ENCODE measurements around the gene MSRB3.
"Not testable (repeated sequence)": the region's sequence is repeated elsewhere in the genome, so short reads cannot be mapped to it uniquely, and the experiment has no call there.

MSRB3 gene

DNA sequence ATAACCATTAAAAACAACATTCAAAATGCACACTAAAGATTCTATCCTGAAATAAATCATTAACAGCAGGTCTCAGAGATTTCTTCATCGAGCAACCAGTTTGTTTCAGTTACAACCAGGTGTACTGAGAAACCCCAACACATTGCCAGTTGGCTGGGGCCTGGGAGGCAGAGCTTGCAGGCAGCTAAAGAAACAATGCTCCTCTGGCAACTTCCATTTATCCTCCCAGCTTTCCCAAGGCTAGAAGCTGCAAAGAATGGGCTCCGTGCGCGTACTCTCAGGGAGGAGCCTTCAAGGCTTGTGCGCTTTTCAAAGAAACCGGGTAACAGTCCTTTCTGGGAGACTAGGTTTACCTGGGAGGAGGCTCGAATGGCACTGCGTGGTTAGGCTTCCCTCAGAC is 181.6 kb downstream of the MSRB3 start:
- DNase-seq: no peak

DNA sequence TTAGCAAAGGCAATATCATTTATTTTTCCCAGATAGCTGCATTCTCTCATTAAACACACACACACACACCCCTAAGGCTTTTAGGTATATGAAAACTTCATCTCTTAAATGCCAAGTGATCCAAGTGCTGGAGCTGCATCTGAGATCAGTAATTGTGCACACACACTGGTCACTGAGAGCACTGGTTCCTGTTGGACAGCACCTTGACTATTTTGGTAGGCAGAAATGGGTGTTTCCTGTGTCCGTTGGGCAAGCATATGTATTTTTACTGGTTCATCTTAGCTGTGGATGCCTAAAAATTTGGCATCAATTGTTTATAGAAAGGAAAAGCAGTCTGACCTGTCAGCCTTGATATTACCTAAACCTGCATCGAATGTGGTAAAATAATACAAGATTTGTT is 182.5 kb downstream of the MSRB3 start:
- no peak for DNase-seq

DNA sequence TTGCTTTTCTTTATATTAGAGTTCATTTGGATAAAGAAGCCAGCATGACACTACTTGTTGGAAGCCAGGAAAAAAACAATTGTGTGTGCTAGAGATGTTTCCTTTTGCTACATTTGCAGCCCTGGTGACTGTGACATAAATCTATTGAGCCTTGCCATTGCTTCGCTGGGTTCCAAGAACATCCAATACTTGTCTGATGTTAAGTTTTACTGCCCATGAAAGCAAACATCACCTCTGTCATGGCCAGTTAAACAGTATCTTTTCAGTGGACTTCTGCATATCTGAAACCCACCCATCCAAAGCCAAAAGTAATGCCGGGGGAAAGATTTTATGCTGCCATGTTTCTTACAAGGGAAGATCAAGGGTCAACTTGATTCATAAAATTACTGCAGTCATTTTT is 184.0 kb downstream of the MSRB3 start:
- DNase-seq: no peak

DNA sequence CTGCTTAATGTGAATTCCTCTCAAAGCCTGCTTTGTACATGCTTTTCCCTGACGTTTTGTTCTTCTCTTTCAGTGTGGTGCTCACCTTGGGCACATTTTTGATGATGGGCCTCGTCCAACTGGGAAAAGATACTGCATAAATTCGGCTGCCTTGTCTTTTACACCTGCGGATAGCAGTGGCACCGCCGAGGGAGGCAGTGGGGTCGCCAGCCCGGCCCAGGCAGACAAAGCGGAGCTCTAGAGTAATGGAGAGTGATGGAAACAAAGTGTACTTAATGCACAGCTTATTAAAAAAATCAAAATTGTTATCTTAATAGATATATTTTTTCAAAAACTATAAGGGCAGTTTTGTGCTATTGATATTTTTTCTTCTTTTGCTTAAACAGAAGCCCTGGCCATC is 184.6 kb downstream of the MSRB3 start:
- DNase-seq: no peak

DNA sequence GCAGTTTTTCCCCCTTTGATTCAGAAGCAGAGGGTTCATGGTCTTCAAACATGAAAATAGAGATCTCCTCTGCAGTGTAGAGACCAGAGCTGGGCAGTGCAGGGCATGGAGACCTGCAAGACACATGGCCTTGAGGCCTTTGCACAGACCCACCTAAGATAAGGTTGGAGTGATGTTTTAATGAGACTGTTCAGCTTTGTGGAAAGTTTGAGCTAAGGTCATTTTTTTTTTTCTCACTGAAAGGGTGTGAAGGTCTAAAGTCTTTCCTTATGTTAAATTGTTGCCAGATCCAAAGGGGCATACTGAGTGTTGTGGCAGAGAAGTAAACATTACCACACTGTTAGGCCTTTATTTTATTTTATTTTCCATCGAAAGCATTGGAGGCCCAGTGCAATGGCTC is 185.1 kb downstream of the MSRB3 start:
- DNase-seq: no peak

DNA sequence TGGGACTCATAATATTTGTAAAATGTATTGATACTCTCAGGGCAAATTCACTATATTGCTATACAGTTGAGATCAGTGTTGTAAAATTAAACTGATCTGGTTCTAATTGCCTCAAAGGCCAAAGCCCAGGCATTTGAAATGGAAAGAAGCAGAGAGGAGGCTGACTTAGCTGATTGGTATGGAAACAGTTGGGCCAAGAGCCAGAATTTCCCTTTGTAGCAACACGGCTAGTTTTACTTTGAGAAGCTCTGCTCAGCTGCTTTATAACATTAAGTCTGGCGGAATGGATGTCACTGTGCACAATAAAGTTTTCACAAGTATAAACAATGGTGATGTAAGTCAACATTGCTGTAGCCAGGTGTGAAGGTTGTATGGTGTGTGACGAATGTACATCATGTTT is 186.4 kb downstream of the MSRB3 start:
- DNase-seq: no peak

DNA sequence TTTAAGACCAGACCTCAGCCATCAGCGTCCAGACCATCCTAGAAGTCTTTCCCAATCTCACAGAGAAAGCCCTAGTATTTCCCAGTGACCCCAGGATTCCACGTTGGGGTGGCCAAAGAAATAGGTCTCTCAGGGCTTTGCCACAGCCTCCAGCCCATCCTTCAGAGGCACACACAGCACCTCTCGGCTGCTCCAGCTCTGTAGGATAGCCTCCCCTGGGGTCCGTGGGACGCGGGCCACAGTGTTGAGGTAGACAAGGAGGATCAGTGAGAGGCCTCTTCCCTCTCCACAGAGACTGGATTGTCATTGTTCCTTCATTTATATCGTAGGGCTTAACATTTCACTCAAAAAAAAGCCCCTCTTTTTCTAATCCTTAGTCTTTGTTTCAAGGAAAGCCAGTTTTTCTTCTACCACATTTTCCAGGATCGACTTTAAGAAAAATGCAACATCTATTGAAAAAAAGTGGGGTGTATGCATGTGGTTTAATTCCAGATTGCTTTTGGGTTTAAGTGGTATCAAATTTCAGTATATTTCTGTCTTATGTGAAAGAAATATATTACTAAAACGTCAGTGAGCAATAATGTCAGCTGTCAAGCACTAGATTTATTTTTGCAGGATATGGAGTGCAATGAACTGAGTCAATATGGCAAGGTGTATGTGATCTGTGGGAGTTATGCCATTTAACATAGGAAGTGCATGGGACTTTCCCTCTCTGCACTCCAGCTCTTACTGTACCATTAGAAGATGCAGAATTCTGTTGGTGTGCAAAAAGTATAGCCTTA is 187.5 kb downstream of the MSRB3 start:
- no peak for DNase-seq

DNA sequence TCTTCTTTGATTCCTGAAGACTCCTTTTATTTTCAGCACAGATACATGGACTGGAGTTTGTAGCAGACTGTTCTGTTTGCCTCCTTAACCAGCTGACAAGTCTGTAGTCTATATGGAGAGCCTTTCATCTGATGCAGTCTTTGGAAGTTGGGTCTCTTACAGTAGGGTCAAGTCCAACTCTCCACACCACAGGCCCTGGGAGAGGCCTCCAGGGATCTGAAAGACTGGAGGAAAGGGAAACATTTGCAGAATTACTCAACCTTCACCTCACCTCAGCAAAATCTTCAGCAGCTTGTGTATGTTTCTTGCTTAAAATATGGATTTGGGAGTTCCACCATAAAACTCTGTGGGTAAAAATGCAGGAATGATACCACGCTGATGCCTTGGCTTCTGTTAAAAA is 188.4 kb downstream of the MSRB3 start:
- DNase-seq: no peak

DNA sequence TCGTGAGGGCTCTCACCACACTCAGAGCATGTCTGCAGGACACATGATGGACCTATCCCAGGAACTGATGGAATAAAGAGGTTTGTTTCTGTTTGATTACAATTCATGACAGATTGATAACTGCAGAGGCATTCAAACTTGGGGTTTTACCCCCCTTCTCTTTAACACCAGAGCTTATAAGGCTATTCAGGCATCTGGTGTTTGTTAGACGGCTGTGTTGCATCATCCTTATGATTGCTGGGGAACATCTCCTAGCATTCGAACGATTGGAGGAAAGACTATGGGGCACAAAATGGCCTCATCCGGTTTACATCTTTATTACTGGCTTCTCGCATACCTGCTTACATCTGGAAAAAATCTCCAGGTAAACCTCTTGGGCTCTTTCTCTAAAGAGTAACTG is 191.8 kb downstream of the MSRB3 start:
- DNase-seq: no peak

DNA sequence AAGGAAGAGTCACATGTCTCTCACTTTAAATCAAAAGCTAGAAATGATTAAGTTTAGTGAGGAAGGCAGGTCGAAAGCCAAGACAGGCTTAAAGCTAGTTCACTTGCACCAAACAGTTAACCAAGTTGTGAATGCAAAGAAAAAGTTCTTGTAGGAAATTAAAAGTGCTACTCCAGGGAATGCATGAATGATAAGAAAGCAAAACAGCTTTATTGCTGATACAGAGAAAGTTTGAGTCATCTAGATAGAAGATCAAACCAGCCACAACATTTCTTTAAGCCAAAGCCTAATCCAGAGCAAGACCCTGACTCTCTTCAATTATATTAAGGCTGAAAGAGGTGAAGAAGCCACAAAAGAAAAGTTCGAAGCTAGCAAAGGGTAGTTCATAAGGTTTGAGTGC is 193.6 kb downstream of the MSRB3 start:
- DNase-seq: no peak

DNA sequence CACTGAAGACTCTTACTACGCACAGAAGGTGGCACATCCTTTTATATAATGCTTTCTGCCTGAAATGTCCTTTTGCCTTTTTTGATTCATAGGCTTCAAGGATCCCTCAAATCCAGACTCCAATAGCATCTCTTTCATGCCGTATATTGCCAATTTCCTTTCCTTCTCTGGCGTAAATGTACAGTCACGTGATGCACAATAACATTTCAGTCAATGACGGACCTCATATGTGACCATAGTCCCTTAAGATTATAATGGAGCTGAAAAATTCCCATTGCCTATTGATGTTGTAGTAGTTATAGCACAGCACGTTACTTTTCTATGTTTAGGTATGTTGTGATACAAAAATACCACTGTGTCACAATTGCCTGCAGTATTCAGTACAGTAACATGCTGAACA is 196.3 kb downstream of the MSRB3 start:
- no peak for DNase-seq

DNA sequence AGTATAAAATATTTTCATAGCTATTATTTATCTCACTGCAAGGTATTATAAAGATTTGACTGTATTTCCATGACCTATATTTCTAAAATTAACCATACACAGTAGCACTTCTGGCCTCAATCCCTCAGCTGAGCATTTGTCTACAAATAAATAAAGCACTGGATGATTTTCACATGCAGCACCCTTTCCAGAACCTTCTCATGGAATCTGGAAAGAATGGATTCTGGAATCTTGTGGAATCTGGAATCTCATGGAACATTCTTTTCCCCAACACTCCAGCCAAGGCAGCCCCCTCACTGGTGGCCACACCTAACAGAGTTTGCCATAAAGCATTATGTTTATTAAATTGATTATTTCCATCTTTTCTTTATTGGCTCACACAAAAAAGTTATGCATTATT is 199.2 kb downstream of the MSRB3 start:
- no peak for DNase-seq

DNA sequence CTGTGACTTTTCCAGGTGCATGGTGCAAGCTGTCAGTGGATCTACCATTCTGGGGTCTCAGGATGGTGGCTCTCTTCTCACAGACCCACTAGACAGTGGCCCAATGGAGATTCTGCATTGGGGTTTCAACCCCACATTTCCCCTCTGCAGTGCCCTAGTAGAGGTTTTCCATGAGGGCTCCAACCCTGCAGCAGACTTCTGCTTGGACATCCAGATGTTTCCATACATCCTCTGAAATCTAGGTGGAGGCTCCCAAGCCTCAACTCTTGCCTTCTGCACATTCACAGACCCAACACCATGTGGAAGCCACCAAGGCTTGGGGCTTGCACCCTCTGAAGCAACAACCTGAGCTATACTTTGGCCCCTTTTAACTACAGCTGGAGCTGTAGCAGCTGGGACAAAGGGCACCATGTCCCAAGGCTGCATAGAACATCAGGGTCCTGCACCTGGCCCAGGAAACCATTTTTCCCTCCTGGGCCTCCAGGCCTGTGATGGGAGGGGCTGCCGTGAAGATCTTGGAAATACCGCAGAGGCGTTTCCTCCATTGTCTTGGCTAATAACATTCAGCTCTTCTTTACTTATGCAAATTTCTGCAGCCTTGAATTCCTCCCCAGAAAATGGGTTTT is 205.5 kb downstream of the MSRB3 start:
- not testable (repeated sequence) for DNase-seq

DNA sequence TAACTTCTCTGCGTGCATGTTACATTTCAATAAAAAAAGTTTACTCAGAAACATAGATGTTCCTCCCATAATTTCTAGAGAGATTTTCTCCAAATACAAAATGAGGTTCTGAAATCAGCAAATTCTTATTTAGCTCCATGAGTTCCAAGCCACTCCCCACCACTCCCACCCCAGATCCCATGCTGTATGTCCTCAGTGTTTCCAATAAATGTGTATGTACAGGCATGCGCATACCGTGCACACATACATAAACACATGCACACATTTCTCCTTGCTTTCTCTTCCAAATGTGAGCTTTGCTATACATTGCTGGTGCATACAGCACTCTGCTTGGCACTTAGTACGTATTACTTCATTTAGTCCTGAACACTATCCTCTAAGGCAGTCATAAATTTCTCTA is 209.7 kb downstream of the MSRB3 start:
- DNase-seq: no peak

DNA sequence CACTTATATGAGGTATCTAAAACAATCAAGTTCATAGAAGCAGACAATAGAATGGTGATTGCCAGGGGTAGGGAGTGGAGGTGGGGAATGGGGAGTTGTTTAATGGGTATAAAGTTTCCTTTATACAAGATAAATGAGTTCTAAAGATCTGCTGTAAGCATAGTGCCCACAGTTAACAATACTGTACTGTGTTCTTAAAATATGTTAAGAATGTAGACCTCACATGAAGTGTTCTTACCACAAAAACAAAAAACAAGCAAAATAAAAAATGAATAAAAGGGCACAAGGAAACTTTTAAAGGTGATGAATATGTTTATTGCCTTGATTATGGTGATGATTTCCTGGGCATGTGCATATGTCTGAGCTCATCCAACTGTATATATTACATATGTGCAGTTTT is 211.8 kb downstream of the MSRB3 start:
- DNase-seq: no peak

DNA sequence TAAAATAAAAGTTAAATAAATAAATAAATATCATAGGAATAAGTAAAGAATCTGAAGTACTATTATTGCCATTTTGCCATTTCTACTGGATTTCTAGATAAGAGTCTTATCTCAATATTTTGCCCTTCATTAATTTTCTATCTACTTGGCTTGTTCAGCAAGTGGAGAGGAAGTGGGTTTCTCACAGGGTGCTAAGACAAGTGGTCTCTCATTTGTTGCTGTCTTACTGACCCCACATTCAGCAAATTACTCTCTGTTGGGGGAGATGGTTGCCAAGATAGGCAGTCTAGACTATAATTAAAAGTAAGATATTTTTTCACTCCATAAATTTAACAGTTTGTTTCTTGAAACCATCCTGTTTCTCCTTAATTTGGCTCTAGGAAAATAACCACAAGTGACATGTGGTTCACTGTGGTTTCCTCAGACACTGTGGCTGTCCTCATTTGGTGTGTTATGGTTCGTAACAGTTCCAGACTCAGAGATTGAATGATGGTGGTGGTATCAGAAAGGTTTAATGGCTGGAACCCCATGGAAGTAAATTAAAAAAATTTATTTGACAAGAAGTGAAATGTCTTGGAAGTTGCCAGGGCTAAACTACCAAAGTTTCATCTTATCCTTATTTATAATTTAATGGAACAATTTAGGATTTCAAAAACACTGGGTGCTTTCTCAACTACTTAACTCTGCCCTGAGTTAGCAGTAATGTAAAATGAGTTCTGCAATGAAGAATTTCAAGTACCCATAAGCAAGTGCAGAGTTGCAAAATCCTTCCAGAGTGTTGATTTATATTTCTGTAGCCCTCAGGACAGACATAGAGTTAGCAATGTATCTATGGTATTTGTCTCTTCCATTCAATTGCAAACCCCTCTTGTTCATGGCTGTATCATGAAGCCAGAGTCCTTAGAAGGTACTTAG is 214.8 kb downstream of the MSRB3 start:
- no peak for DNase-seq

DNA sequence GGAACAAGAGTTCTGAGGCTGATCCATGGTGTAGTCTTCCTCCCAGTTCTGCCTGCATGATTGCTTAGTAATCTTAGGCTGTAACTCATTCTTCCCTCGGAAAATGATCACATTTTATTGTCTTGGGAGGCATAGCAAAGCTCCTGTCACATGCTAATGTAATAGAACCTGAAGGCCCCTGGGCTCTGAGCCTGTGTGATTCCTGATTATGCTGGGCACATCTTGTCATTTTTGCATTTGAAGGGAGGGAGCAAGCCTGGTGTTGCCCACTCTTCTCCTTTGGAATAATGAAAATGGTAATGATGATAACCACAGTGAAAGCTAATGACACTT is 215.4 kb downstream of the MSRB3 start:
- DNase-seq: no peak

DNA sequence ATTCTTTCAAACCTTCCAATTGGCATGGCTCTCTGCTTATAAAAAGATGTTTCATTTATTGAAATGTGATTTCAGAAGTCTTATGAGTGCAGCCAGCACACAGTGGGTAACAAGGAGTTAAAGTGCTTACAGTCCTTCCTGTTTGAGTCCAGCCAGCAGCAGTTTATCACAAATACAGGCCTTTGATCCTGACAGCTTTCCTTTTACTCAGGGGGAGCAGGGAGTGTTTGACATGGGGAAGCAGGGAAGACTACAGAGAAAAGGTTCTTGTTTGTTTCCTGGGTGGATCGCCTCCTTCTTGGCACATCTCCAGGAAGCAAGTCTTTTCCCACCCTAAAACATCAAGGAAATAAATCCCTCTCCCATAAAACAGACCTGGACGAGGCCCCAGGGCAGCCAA is 216.1 kb downstream of the MSRB3 start:
- DNase-seq: no peak

DNA sequence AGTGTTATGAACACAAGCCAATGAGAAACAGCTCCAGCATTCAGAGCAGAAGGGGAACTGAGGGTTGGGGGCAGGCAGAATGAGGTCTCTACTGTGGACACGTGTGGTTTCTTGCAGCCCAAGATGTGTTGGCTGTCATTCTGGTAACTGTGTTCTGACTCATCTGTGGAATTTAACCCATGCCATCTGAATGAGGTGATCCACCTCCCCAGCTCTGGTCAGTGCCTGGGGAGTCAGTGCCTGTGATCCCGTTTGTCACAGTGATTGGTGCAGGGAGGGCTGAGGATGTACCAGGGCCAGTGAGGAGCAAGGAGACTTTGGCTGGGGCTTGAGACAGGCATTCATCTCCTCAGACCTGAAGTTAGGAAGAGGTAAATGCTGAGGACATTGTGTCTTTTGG is 216.8 kb downstream of the MSRB3 start:
- DNase-seq: no peak

DNA sequence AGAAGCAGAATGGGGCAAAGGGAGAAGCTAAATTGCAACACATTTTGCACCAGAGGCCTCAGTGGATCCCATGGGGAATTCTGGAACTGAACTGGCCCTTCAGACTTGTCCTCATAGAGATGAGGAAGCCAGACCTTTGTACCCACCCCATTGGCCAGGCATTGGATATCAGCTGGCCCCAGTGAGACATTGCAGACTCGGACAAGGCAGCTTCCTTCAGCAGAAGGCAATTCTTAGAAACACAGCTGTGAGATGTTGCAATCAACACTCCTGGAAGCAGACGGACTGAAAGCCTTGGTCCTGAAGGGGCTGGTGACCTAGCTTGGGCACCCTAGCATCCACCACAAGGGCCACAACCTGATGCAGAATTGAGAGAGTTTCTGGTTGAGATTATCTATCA is 218.1 kb downstream of the MSRB3 start:
- DNase-seq: no peak

DNA sequence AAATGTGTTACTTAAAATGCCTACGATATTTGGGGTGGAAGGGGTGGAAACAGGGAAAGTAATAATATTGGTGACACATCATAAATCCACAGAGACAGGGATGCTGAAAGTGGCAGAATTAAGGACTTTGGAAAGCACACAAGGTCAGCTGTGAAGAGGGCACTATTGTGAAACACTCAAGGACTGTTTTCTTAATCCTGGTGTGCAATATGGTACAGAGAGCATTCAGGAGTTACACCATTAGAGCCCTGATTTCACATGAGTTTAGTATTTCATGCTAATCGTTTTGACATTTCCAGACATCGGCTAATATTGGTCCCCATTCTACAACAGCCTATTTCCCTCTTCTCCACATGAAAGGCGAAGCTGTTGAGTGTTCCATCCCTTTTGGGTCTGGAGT is 219.2 kb downstream of the MSRB3 start:
- no peak for DNase-seq

DNA sequence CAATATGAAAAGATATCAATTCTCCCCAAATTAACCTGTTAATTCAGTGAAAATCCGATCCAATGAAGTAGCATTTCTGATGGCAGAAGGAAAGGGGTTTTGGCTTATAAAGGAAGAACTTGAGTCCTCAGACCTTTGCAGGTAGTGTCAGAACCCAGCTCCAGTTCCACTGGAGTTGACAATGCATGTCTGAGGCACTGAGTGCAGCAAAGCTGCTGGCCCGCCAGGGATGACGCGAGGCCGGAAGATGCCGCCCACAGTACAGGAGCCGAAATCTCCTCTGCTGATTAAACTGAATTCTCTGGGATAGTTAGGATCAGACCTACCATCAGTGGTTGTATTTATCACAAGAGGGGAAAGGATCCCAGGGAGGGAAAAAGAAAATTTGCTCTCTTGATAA is 220.7 kb downstream of the MSRB3 start:
- no peak for DNase-seq

DNA sequence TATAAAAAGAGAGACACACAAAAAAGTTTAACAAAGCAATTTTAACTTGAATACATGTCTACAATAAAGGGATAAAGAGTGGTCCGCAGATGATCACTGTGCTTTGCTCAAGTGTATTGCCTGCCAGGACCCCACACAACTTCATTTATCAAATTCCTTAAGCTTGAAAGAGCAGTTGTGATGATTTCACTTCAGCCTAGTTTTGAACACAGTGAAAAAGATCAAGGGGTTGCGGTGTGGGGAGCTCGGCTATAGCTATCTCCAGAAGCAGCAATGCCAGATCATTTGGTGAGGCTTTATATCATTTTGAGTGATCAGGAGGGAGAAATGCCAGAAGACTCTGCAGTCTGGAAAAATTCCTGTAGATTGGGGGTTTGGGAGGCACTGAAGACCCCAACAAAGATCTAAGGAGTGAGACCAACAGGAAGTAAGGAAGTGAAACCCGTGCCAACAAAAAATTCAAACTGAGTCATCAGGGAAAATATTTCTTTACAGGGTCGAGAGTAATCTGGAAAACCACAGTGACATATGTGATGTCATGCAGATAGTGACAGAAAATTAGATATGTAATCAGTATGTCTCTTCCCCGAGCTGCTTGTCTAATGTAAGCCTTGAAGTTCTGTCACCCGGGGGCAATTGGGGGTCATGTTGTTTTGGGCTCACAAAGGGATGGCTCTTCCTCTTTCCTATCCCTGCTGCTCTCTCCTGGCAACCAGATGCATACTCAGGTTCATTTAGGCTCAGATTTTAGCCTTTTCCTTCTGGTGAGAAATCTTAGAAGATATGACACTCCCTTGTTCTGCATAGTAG is 221.8 kb downstream of the MSRB3 start:
- no peak for DNase-seq

All from stimulated activated CD4-positive, alpha-beta T cell treated with anti-CD3 and anti-CD28 coated beads, Interleukin-4, amount 100 ng/mL, for 4 hours (primary cell).